Mammary epithelial cell (primary cell): ENCODE data around the gene TYRP1.

Experiments
- CTCF ChIP-seq, 2 donors: IDR thresholded peaks in 1 of 2; conservative IDR thresholded peaks in 1 of 2; 2 replicates each; pipeline ENCODE4 v1.5.1; 2011 to 2012; ENCODE audit warnings: inconsistent platforms in 2 of 2, low read length in 2 of 2, mild to moderate bottlenecking in 2 of 2, control low read depth in 1 of 2, low read depth in 1 of 2; ENCODE audit not compliant: insufficient read depth in 1 of 2; ENCODE audit errors: extremely low read depth in 1 of 2
- EZH2 ChIP-seq: IDR thresholded peaks from 2 replicates; pipeline ENCODE4 v1.6.1; 2012; ENCODE audit warnings: low read length, inconsistent platforms, borderline replicate concordance

DNA sequence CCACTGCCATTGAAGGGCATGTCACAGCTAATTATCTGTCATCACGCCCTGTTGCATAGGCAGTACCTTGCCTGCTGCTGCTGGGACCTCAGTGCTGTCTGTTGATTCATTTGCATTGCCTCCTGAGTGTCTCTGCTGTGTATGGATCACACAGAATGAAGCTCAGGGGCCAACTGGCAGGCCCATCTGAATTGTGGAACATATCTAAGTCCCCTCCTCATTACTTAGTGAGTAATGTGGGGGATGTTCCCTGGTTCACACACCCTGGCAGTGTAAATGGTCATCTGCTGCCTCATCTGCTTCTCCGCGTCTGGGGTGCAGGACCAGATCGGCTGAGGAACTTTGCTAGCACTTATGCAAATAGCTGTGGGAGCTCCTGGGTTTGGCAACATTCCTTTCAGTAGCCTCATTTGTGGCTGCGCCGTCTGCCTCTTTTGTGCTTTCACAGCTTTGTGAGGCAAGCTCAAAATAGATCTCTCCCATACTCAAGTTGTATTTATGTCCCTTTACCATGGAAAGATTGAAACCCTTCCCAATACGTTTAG is 25.4 kb downstream of the TYRP1 start:
- TF ChIP-seq CTCF (conservative IDR thresholded peaks at IDR 0.05 in 1 of 2, IDR thresholded peaks at IDR 0.05 in 1 of 2; ENCODE audit: extremely low read depth in 1 of 2, insufficient read depth in 1 of 2, low read depth in 1 of 2, low read length in 2 of 2), result no peak
- no peak for TF ChIP-seq EZH2
